NOMO-1 treated with DMSO at 0.1 percent for 48 hours (cell line): Measurements from ENCODE around the gene PTPRK.
"Not testable (repeated sequence)": the region's sequence is repeated elsewhere in the genome, so short reads cannot be mapped to it uniquely, and the experiment has no call there.

Source experiments
- DNase-seq: peaks from one replicate; lab custom pipeline; 2025; ENCODE audit not compliant: unreplicated experiment; lab: John Stamatoyannopoulos, UW

The PTPRK gene

DNA sequence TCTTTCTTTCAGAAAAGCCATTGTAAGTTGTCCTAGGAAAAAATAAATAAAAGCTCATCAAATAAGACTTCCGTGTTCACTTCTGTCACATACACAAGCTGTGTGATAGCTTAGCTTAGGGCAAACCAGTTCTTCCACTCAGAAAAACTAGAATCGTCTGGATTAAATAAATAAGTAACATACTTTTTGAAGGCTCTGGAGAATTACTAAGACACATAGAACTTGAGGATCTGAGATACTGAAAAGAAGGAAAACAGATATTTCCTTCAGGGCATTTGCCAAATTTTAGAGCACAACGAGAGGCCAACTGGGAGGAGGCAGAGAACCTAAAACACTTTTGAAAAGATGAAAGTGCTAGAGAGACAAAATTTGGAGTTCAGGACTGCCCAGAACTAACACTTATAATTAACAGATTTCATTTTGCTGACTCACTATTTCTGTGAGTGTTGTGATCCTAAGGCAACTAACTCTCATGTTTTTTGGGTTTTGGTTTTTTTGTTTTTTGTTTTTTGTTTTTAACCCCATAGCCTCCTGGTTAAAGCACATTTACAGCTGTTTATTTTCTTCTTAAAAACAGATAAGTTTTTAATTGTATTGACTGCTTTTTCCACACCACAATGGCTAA, 580.8 kb downstream of the PTPRK start:
- DNase-seq, result no peak

DNA sequence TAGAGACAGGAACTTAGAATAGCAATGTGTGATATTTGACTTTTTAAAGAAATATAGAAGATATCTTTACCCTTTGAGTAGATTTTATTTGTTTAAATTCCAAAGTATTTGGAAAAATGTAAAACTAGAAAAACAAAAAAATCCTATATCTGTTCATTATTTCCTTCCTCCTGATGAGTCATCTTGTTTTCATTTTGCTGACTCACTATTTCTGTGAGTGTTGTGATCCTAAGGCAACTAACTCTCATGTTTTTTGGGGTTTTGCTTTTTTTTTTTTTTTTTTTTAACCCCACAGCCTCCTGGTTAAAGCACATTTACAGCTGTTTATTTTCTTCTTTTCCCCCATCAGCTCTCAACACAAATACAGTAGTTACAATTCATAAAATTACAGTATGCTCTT, 581.7 kb downstream of the PTPRK start:
- peak; percentile 6 for DNase-seq

DNA sequence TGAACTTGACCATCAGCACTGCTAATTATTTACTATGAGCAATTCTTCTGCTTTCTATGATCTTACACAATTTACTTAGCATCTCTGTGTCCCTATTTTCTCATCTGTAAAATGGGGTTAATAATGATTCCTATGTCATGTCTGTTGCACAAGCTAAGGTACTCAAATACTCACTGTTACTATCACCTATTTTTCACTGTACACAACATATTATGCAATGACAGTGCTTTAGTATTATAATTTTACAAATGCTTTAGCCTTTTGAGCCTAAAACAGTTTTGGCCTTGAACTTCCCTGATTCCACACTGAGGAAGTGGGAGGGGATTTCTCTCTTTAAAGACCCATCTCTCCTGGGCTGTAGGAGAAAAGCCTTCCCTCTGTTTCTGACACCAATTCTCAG, 582.7 kb downstream of the PTPRK start:
- DNase-seq, result no peak

DNA sequence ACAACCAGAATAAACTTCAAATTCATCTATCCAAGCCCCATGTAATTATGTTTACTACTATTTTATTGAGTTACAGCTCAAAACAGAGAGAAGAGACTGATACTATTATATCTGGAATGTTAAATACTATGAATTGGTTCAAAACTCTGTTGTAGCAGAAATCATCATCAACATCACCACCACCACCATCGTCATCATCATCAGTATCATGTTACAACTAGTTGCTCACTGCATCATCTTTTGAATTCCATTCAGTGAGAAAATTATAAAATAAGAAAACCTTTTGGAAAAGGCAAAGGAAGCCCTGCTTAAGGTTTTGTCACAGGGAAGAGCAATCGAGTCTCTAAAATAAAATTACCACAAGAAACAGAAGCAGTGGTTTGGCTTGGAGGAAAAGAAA, 583.3 kb downstream of the PTPRK start:
- no peak for DNase-seq

DNA sequence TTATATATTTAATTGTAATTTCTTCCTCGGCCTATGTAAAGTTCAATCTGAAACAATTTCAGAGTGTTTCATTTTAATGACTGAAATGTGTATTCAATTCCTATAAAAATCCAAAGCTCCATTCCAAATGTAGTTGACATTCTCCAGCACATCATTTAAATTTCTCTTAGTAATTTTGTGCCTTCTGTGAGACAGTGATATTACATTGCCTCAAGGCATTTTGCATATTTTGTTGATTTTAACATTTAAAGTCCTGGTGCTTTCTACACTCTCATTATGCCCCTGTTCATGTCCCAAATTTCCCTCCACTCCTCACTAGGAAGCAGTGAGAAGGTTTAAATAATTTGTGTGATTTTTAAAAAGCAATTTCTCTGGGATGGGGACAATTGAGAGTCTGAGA, 585.4 kb downstream of the PTPRK start:
- no peak for DNase-seq

DNA sequence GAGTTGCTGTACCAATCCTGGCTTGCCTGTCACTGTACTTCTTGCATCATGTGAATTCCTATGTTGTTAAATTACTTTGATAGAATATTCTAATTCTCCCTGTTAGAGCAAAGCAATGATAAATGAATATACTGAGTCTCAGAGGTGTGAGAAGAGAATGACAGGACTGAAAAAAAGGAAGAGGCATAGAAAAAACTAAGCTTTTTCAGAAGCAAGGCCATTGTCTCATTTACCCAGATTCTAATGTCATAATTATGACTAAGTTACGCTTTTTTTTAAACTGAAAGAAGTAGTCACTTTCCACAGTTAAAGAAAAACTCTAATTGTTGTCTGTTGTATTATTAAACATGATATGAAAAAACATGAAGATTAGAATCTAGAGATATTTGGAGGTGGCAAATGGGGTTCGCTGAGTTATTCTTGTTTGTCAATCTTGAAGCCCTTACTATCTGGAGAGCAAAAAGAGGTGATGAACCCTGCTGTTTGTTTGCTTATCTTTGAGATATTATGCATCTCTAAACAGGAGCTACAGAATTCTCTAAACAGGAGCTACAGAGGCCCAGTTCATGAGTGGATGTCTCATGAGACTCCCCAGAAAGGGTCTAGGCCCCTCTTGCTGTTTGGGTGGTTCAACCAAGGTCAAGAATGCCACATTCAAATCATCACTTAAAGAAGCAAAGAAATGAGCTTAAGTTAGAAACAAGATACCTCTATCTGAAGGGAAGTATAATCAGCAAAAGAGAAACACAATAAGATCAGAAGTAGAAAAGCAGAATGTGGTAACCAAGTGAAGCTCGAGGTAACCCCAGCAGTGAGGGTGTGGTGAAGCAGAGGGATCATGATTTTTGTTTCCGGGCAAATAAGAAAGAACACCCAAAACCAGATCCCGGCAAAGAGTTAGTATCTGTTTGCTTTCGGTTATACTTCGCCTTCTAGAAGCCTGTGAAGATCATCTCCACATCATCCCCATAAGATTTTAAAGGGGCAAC, 586.3 kb downstream of the PTPRK start:
- DNase-seq, result no peak

DNA sequence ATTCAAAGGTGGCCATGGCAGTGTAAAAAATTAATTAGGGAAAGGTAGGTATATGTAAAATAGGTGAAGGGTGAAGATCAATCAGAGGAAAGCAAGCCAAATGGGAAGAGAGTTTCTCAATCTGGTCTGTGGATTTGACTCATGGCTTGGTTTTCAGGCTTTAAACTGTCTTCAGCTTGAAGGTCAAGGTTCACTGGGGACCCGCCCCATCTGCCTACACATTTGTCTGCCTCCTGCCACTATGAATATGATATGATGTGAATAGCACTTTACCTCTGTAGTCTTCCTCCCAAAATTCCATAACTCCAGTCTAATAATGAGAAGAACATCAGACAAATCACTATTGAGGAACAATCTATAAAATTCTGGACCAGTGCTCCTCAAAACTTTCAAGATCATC, 587.3 kb downstream of the PTPRK start:
- no peak for DNase-seq

DNA sequence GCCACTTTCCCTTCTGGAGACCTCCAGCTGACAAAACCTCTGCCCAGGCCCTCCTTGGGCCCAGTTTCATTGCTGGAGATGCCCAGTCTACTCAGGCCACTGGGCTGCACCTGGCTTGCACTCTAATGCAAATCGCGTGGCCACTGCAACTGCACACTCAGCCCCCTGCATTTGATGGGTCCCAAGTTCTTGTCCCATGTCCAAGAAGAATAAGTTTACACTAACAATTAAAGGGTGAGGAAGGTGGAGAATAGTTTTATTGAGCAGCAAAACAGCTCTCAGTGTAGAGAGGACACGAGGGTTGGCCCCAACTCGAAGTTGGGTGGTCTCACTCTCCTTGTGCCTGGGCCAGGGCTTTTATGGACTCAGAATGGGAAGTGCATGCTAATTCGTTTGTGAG, 587.7 kb downstream of the PTPRK start:
- no peak for DNase-seq

DNA sequence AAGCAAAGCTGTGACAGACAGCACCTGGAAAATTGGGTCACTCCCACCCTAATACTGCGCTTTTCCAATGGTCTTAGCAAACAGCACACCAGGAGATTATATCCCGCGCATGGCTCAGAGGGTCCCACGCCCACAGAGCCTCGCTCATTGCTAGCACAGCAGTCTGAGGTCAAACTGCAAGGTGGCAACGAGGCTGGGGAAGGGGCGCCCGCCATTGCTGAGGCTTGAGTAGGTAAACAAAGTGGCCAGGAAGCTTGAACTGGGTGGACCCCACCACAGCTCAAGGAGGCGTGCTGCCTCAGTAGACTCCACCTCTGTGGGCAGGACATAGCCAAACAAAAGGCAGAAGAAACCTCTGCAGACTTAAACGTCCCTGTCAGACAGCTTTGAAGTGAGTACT, 594.0 kb downstream of the PTPRK start:
- not testable (repeated sequence) for DNase-seq

DNA sequence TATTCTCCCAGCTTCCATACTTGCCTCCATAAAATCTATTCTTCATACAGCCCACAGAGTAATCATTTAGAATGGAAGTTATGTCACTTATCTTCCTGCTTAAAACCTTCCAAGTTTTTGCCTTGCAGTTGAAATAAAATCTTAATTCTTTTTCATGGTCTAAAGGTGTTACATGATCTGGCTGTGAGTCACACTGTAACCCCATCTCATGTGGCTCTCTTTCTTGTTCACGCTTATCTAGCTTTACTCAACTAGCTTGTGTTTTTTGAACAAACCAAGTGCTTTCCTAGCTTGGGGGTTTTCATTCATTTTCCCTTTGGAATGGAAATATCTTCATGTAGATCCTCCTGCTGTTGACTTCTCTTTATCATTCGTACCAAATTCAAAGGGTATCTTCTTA, 596.0 kb downstream of the PTPRK start:
- DNase-seq, result no peak

DNA sequence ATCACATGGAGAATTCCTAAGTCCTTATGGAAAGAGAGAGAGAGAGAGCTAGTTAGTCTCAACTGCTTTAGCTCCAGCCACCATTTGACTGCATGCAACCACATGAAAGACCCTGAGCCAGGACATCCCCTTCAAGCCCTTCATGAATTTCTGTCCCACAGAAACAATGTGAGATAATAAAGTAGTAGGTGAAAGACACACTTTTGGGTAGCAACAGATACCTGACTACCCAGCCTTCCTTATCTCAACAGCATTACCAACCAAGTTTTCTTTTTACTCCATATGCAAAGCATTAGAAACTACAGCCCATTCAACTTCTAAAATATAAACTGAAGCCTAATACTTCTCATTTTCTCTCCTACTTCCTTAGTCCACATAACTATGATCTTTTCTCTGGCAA, 596.4 kb downstream of the PTPRK start:
- DNase-seq, result no peak

DNA sequence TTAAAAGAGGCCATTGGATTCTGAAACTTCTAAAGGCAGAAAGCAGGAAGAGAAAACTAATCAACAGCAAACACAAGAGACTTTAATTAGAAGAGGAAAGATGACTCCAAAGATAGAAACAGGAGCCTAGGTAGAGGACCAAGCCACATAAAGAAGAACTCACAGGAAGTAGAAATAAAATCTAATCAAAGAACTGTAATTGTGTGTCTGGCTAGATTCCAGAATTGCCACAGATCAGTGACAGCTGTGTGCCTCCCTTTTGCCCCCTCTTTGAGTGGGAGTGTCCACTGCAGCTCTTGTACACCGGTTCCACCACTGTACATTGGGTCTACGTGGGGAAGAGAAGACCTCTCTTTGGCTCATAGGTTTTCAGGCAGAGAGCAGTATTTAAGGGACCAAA, 597.3 kb downstream of the PTPRK start:
- DNase-seq, result no peak

DNA sequence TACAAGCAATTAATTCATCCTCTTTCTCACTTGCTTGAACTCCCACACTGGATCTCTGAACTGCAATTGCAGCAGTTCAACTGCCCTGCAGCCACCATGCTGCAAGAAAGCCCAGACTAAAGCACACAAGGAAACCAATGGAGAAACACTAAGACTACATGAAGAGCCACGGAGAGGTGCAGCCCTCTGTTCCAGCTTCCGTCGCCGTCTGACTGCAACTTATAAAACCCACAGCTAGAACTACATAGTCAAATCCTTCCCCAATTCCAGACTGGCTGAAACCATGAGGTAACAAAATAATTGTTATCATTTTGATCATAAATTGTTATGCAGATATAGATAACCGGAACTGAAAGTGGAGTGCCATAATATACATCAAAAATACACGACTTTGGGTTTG, 598.4 kb downstream of the PTPRK start:
- DNase-seq, result no peak

DNA sequence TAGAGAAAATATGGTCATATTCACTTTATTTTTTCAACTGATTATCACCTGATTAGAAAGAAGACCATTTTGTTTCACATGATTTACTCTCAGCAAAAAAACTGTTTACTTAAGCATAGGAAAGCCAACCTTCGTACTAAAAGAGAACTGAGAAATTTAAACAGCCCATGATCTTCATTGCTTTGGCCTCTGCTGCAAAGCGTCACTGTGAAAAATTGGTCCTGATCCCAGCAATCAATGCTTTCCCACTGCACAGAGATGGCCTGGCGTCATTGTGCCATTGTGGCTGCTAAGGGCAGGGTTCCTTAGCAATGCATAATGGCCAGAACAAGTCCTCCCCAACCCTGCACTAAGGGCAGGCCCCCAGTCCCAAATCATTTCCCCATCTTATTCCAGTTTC, 599.6 kb downstream of the PTPRK start:
- DNase-seq, result no peak
